CD4-positive, alpha-beta T cell treated with Interleukin-15 for 4 hours (primary cell): Measurements from ENCODE around the gene IGF2R.

Experiments
- DNase-seq: peaks from one replicate; pipeline ENCODE4 v3.0.0-alpha.2; 2020; ENCODE audit warnings: low spot score

The IGF2R gene

GRCh38 chr6:160027076-160027475 lies 58.2 kb downstream of the IGF2R start:
- no peak for DNase-seq

GRCh38 chr6:160027931-160028330 lies 59.0 kb downstream of the IGF2R start:
- DNase-seq: no peak

- no peak for DNase-seq
Observed at GRCh38 chr6:160028487-160029275, 59.8 kb downstream of the IGF2R start.

GRCh38 chr6:160029525-160029924 lies 60.6 kb downstream of the IGF2R start:
- no peak for DNase-seq

DNA sequence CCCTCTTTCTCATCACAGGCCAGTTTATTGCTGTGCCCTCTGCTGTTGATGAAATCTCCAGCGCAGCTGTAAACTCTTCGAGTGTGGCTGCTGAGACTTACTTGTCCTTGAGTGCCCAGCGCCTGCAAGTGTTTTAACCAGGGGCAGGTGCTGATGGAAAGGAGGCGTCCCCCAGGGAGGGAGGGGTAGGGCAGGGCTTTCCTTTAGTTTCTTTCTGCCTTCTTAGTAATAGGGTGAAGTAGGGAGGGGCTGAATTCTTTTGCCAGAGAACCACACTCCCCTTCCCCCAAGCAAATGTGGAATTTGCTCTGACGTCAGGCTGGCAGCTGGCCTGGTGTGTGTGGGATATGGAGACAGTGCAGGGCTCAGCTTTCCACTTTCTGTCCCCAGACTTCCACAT lies 61.2 kb downstream of the IGF2R start:
- DNase-seq: no peak

- DNase-seq: no peak
Observed at GRCh38 chr6:160031442-160031841, 62.6 kb downstream of the IGF2R start.

DNA sequence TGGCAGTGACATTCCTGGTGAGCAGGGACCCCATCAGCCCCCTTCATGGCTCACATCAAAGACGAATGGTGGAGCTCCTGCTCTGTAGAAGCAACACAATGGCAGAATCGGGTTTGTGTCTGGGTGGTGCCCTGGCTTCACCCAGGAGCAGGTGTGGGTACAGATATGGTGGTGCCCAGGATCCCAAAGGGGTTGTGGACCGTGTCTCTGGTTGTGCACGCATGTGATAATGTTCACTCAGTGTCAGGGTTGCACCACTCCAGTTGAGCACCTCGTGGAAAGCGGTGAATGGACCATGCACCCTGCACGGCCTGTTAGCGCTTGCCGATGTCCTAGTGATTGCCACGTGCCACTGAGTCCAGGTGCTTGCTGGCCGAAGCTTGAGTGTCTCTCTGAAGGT lies 63.0 kb downstream of the IGF2R start:
- no peak for DNase-seq

- DNase-seq: no peak
Observed at GRCh38 chr6:160032538-160032937, 63.7 kb downstream of the IGF2R start.

- DNase-seq: no peak
Observed at GRCh38 chr6:160034036-160034930, 65.4 kb downstream of the IGF2R start.

GRCh38 chr6:160035241-160035640 lies 66.4 kb downstream of the IGF2R start:
- no peak for DNase-seq

- no peak for DNase-seq
Observed at GRCh38 chr6:160035693-160036330, 66.9 kb downstream of the IGF2R start.

DNA sequence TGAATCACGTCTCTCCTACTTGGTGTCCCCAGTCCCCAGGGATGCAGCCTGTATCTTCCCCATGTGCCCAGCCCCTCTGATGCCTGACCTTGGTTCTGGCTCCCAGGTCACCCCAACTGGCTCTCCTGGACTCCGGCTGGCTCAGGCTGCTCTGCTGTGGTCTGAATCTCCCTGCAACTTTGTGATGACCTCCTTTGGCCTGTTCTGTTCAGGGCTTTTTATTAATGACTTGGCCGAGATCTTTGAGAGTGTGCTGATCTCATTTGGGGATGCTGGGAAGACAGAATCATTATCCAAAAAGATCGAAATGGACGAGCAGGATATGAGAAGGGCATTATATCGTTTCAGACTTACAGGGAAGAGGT lies 67.4 kb downstream of the IGF2R start:
- DNase-seq: no peak

DNA sequence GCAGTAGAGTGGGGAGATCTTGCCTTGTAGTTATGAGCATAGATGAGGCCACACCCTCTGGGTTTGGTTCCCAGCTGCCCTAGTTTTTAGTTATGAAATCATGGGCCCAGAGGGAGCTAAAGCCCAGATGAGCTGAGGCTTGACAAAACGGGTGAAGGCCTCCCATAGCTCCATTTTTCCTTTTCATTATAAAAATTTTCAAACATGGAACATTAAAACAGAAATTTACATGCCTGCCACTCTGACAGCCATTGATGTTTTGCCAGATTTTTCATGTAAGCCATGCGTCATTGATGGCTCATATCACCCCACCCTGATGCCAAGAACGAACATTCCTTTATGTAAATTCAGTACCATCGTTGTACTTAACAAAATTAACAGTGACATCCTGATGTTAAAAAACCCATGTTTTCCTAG lies 67.9 kb downstream of the IGF2R start:
- no peak for DNase-seq

DNA sequence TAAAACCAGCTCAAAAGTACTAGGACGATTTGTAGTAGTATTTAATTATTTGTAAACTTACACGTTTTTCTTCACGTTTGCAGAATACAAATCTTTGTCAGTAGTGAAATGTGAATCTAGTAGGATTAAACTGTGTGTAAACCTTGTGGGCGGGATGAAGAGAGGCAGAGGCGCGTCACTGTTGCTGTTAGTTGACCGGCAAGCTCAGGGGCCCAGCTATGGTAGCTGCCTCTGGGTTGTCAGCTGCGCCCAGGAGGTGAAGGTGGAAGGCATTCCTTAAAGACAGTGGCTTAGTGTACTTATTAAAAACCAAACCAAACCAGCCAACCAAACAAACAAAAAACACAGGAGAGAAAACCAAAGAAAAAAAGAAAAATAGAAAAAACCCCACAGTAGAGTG lies 69.6 kb downstream of the IGF2R start:
- DNase-seq: no peak

- no peak for DNase-seq
Observed at GRCh38 chr6:160039441-160039840, 70.6 kb downstream of the IGF2R start.

DNA sequence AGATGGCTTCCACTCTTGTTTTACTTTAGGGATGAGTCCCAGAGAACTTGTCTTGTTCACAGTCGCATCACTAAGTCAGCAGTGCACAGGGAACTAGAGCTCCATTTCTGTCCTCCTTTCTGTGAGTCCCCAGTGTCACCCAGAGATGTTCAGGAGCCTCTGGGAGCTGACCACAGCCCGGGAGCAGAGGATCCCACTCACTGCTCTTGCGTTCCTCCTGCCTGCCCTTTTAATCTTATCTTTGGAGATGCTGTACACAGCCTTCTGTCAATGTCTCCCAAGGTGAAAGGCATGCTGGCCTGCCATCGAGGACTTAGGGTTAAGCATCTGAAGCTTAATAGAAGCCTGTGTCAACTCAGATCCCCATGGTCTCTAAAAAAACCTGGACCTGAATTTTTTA lies 71.2 kb downstream of the IGF2R start:
- DNase-seq: no peak

DNA sequence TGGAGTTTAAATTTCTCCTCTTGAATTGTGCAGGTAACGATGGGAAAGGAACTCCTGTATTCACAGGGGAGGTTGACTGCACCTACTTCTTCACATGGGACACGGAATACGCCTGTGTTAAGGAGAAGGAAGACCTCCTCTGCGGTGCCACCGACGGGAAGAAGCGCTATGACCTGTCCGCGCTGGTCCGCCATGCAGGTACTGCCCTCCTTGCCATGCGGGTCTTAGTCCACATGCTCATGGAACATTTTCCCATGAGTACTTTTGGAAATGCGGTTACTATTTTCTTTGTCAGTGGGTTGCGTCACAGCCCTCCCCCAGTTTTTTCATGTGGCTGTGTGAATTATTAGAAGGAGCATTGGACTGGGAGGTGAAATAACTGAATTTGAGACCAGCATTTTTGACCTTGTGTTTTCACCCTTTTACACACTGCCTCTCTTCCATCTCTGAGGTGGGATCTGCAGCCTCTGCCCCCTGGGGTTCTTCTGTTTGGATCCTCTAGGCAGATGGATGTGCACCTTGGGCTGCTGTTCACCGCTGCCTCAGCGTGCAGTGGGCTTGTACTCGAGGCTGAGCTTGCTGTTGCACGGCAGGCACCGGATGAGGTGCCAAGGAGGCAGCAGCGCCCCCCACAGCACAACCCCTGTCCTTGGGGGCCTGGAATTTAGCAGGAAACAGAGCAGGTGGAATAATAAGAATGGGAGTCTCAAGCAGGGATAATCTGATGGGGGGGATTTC lies 71.8 kb downstream of the IGF2R start:
- DNase-seq: no peak

DNA sequence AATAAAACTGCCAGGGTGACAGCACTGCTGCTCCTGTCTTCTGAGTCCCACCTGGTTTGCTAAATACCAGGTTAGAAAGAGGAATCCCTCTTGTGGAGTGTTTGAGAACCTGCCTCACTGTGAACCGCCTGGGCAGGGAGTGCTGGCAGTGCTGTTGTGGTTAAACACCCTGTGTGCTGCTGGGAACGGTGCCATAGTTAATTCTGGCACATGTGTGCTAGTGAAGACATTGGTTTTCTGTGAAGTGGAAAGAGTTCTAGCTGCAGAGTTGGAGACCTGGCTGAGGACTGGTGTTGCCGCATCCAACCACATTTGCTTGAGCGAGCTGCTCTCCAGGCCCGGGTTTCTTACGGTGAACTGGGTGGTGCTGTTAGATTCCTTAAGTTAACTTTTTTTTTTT lies 72.7 kb downstream of the IGF2R start:
- no peak for DNase-seq

- no peak for DNase-seq
Observed at GRCh38 chr6:160042014-160042773, 73.3 kb downstream of the IGF2R start.

DNA sequence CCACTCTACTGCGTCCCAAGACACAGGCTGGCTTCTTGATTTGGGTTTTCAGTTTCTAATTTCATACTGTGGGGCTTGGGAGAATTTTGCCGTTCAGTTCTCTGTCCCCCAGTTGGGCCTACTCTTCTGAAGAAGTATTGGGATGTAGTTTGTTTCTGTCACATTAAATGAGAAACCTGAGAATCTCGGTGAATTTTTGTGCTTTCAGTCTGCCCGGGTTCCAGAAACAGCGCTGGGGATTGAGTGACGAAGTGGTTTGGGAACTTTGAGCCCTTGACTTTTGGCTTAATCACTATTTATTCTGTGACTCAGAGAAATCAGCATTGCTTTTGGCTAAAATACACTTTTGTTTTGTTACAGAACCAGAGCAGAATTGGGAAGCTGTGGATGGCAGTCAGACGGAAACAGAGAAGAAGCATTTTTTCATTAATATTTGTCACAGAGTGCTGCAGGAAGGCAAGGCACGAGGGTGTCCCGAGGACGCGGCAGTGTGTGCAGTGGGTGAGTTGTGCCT lies 74.0 kb downstream of the IGF2R start:
- no peak for DNase-seq

DNA sequence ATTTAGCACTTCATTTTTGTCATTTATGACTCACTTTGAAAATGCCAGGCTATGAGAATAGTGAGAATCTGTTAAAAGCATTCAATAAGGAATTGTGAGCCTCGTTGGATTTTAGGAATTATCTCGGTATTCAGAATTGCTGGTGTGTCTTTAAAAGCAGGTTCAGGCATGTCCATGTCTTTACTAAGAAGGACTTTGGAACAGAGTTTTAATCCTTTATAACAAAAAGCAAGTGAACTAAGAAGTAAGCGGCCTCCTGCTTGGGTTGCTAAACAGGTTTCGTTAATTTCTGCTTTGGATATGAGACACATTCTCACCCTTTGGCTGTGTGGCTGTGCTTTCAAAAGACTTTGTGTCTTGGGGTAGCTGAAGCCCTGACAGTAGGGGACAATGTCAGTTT lies 74.9 kb downstream of the IGF2R start:
- DNase-seq: no peak
